ENCODE measurements around the gene WDR33.
A peak's percentile ranks its signal among the peaks of the same experiment; 100 is the strongest.

Gene WDR33

GRCh38 chr2:127701193-127701650 lies 109.7 kb downstream of the WDR33 start, which contains the start of gene SFT2D3:
SFT2D3 (plus strand) TSS chr2:127701497; CDS start chr2:127701529, 32 bp downstream.
- no peak for TF ChIP-seq CTCF (IDR thresholded peaks at IDR 0.05)
- DNase-seq (ENCODE audit: low spot score): peak; percentile 95
- H3K27ac ChIP-seq: peak within 1 kb of the TSS; percentile 89 to 97
- H3K4me3 ChIP-seq: peak within 1 kb of the TSS; percentile 89

GRCh38 chr2:127700527-127701192 lies 110.3 kb downstream of the WDR33 start:
- Histone ChIP-seq H3K27ac (peak overlapping the region; percentile 89 to 97), H3K4me3 (peak overlapping the region; percentile 89)
- no peak for DNase-seq (ENCODE audit: low spot score)
- no peak for TF ChIP-seq CTCF (IDR thresholded peaks at IDR 0.05)

GRCh38 chr2:127698553-127699355 lies 112.2 kb downstream of the WDR33 start:
- DNase-seq (ENCODE audit: low spot score): no peak
- Histone ChIP-seq H3K4me3 (no peak overlapping the region), H3K27ac (no peak overlapping the region)
- no peak for TF ChIP-seq CTCF (IDR thresholded peaks at IDR 0.05)

GRCh38 chr2:127697482-127698180 lies 113.3 kb downstream of the WDR33 start:
- no peak for DNase-seq (ENCODE audit: low spot score)
- Histone ChIP-seq H3K27ac (no peak overlapping the region), H3K4me3 (no peak overlapping the region)
- no peak for TF ChIP-seq CTCF (IDR thresholded peaks at IDR 0.05)

- DNase-seq (ENCODE audit: low spot score): no peak
- TF ChIP-seq CTCF (IDR thresholded peaks at IDR 0.05): peak; percentile 58
- Histone ChIP-seq H3K4me3 (peak overlapping the region; percentile 66), H3K27ac (peak overlapping the region; percentile 73 to 87)
Measured at GRCh38 chr2:127695491-127696472, 115.2 kb downstream of the WDR33 start.

GRCh38 chr2:127694986-127695385 lies 116.0 kb downstream of the WDR33 start:
- TF ChIP-seq CTCF (IDR thresholded peaks at IDR 0.05): no peak
- DNase-seq (ENCODE audit: low spot score): no peak
- Histone ChIP-seq H3K27ac (peak overlapping the region; percentile 73 to 87), H3K4me3 (peak overlapping the region; percentile 66)

Measured in coronary artery (tissue), 2 donors.